A673 (cell line): ENCODE data around the gene OR10P1.

Experiments used
- EZH2 ChIP-seq: fragments of 200-600 bp; sonication (generic); IDR thresholded peaks from 2 replicates; pipeline ENCODE4 v1.6.1; 2017; ENCODE audit warnings: borderline replicate concordance, low read depth, mild to moderate bottlenecking, mixed read lengths, antibody characterized with exemption, low read length; ENCODE audit not compliant: poor library complexity, severe bottlenecking
- TF ChIP-seq, protein P1 (sequence below): fragments of 300-800, 200-600 bp; sonication (generic); conservative IDR thresholded peaks from 2 replicates; pipeline ENCODE4 v1.5.1; 2017; ENCODE audit warnings: low read depth, mild to moderate bottlenecking, antibody characterized with exemption, low read length, moderate library complexity, mixed read lengths

DNA sequence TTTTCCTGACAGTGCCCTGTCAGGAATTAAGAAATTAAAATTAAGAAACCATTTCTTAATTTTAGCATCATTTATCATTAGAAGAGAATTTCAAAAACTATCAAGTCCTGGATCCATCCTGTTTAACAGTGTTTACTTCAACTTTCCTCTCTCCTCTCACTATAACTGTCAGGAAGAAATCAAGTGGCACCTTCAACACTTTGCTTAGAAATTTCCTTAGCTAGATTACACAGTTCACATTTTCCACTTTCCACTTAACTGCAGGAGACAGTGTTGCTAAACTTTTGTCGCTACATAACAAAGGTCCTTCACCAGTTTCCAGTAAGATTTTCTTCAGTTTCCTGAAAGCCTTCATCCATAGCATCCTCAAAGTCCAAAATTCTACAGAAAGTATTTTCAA is 21.9 kb upstream of the OR10P1 start:
- TF ChIP-seq, protein P1, sequence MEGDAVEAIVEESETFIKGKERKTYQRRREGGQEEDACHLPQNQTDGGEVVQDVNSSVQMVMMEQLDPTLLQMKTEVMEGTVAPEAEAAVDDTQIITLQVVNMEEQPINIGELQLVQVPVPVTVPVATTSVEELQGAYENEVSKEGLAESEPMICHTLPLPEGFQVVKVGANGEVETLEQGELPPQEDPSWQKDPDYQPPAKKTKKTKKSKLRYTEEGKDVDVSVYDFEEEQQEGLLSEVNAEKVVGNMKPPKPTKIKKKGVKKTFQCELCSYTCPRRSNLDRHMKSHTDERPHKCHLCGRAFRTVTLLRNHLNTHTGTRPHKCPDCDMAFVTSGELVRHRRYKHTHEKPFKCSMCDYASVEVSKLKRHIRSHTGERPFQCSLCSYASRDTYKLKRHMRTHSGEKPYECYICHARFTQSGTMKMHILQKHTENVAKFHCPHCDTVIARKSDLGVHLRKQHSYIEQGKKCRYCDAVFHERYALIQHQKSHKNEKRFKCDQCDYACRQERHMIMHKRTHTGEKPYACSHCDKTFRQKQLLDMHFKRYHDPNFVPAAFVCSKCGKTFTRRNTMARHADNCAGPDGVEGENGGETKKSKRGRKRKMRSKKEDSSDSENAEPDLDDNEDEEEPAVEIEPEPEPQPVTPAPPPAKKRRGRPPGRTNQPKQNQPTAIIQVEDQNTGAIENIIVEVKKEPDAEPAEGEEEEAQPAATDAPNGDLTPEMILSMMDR = no peak
- no peak for TF ChIP-seq EZH2
